Measurements from ENCODE around the gene MALL. TPM values are rescaled to one million over a fixed set of nuclear protein-coding genes. Genes with fewer than 3 reads are reported as not detected.
"Not testable (repeated sequence)": the region's sequence is repeated elsewhere in the genome, so short reads cannot be mapped to it uniquely, and the experiment has no call there.

Gene MALL
- polyA plus RNA-seq, 2 of the 4 experiments (the other 2 are of a cell fraction), result 77.8 to 123 TPM

DNA sequence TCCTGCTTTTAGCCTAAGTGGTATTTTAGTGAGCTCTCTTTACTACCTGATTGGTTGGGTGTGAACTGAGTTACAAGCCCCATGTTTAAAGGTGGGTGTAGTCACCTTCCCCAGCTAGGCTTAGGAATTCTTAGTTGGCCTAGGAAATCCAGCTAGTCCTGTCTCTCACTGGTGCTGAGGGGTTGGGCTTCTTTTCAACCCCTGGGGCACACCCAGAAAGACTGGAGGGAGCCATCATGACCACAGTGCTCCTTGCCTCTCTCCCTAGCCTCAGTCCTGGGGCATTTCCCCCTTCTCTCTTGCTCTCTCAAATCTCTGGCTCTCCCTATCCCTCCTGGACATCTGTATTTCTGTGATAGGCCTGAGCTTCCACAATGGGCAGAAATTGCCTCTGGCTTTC is 57.6 kb downstream of the MALL start:
- H3K9me3 ChIP-seq; H3K27ac ChIP-seq; DNase-seq (ENCODE audit: low read depth in 1 of 2, low spot score in 1 of 2); H3K4me2 ChIP-seq; FAIRE-seq; CTCF ChIA-PET; H3K4me1 ChIP-seq; ATAC-seq; H3K4me3 ChIP-seq; POLR2A ChIA-PET: not testable (repeated sequence)

DNA sequence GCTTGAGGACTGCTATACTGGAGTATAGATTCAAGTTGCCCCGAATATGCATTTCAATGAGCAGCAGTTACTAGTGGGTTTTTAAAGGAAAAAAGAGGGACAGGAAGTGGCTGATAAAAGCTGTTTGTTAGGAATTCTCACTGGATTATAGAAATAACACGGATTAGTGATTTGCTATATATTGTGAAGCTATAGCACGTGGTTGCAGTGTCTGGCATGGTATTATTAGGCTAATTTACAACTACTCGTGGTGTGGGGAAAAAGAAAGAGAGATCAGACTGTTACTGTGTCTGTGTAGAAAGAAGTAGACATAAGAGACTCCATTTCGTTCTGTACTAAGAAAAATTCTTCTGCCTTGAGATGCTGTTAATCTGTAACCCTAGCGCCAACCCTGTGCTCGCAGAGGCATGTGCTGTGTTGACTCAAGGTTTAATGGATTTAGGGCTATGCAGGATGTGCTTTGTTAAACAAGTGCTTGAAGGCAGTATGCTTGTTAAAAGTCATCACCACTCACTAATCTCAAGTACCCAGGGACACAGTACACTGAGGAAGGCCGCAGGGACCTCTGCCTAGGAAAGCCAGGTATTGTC is 59.7 kb downstream of the MALL start:
- POLR2A ChIA-PET; DNase-seq (ENCODE audit: low read depth in 1 of 2, low spot score in 1 of 2); H3K27ac ChIP-seq; FAIRE-seq; H3K4me3 ChIP-seq; H3K4me2 ChIP-seq; CTCF ChIA-PET; H3K4me1 ChIP-seq; H3K9me3 ChIP-seq: not testable (repeated sequence)
- WGBS (ENCODE audit: missing lambda C conversion rate), result no CpG with 5 or more reads among the region's 8 CpGs
- peak in 1 of 2 experiments; percentile 56; a peak in 3 of 6 replicates for ATAC-seq

- H3K4me1 ChIP-seq, H3K9me3 ChIP-seq, POLR2A ChIA-PET, CTCF ChIA-PET, H3K4me2 ChIP-seq, FAIRE-seq, H3K27ac ChIP-seq, H3K4me3 ChIP-seq: not testable (repeated sequence)
- peak in 1 of 2 experiments; percentile 12 for DNase-seq (ENCODE audit: low read depth in 1 of 2, low spot score in 1 of 2)
- WGBS (ENCODE audit: missing lambda C conversion rate), result 82% methylated on average over 3 of the region's 11 CpGs
- peak in 1 of 2 experiments; percentile 49; a peak in 3 of 6 replicates for ATAC-seq
These were observed 60.9 kb downstream of the MALL start for GRCh38 chr2:110054521-110055407.

DNA sequence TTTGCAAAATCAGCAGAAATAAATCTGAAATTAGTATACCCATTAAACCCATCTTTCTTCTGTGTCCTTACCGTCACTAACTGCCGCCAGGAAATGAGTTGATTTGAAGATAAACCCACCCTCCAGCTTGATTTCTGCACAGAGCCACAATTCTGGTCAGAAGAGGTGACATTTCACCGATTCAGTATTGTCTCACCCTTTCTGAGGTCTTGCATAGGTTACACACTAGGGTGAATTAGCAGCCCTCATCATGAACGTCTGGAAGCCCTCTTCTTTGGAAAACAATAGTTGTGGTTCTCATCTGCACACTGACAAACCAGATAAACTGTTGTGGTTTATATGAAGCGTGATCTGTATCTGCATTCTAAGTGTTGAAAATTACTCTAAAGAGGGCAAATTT is 61.9 kb downstream of the MALL start:
- H3K4me3 ChIP-seq; ATAC-seq; DNase-seq (ENCODE audit: low read depth in 1 of 2, low spot score in 1 of 2); CTCF ChIA-PET; H3K27ac ChIP-seq; POLR2A ChIA-PET; H3K4me1 ChIP-seq; FAIRE-seq; H3K4me2 ChIP-seq; H3K9me3 ChIP-seq: not testable (repeated sequence)
- no CpG with 5 or more reads among the region's 5 CpGs for WGBS (ENCODE audit: missing lambda C conversion rate)

DNA sequence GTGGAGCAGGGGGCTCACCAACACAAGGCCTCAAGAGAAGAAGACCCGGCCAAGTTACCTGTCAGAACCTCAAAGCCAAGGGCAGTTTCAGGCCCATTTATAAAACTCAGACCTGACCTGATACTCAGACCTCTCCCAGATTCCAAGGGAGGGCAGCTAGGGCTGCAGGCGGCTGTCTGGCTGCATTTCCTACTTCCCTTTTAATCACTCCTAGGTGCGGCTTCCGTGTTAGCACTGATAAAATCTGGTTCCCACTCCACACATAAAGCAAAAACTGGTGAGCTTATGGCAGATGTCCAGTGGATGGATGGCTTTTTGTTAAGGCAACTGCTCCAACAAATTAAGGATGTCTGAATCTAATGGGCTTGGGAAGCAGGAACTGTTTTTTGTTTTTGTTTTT is 63.5 kb downstream of the MALL start:
- H3K27ac ChIP-seq; CTCF ChIA-PET; POLR2A ChIA-PET; FAIRE-seq; DNase-seq (ENCODE audit: low read depth in 1 of 2, low spot score in 1 of 2); H3K4me2 ChIP-seq; ATAC-seq; H3K4me1 ChIP-seq; H3K4me3 ChIP-seq; H3K9me3 ChIP-seq: not testable (repeated sequence)
- no CpG with 5 or more reads among the region's 4 CpGs for WGBS (ENCODE audit: missing lambda C conversion rate)

- H3K4me3 ChIP-seq; DNase-seq (ENCODE audit: low read depth in 1 of 2, low spot score in 1 of 2); H3K27ac ChIP-seq; POLR2A ChIA-PET; H3K4me1 ChIP-seq; FAIRE-seq; H3K4me2 ChIP-seq; H3K9me3 ChIP-seq; ATAC-seq; CTCF ChIA-PET: not testable (repeated sequence)
- no CpG with 5 or more reads among the region's 5 CpGs for WGBS (ENCODE audit: missing lambda C conversion rate)
These were observed 65.4 kb downstream of the MALL start for GRCh38 chr2:110050222-110050621.

DNA sequence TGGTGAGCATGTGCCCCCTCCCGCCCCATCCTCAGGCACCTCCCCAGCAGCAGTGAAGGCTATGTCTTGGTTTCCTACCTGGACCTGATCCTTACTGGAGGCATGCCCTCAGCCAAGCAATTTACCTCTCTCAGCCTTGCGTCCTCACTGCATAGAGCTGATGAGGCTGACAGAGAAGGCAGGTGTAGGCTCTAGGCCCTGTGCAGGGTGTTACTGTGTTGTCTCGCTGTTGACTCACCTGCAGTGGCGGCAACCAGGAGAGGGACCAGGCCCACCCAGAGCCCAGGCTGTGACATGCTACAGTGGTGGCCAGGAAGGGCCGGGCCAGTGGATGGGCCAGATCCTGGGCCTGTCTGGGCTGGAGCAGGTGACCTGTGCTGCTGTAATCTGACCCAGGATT is 65.9 kb downstream of the MALL start:
- POLR2A ChIA-PET; H3K4me3 ChIP-seq; H3K27ac ChIP-seq; H3K4me1 ChIP-seq; CTCF ChIA-PET; DNase-seq (ENCODE audit: low read depth in 1 of 2, low spot score in 1 of 2); H3K4me2 ChIP-seq; FAIRE-seq; H3K9me3 ChIP-seq: not testable (repeated sequence)
- ATAC-seq, result peak in 1 of 2 experiments; percentile 25; a peak in 3 of 6 replicates
- WGBS (ENCODE audit: missing lambda C conversion rate), result 90% methylated on average over 2 of the region's 5 CpGs

DNA sequence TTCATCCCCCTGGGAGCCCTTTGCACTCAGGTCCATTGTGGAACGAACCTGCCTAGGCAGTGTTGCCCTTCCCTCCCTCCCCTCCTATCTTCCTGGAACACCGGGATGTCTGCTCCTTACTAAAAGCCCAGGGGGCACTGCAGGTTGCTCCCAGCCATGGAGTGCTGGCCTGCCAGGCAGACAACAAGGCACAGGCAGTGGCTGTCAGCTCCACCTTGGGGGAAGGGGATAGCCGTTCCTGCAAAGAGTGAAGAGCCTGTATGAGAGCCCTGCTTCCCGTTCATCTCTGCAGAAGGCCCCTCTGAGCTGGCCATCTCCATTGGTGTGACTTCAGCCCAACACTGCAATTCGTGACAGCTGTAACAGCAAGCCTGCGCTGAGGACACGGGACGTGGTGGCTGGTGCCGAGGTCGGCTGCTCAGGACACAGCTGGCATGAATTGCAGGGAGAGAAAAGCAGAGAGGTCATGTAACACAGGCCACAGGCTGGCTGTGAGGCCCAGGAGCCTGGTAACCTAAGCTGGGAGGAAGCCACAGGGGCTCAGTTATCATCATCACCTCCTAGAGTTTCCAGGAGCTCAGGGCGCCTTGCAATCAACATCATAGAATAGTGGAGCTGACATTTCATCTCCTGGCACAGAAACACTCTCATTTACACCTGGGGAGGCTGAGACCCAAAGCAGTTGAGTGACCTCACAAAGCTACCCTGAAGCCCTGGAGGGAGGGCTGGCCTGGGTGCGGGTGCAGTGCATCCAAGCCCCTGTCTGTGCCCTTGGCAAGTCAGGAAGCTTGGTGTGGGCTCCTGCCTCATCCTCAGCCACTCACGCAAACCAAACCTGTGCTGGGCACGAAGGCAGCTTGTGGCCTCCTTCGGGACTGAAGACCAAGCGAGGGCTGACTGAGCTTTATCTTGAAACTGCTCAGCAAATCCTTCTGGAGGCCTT is 67.1 kb downstream of the MALL start:
- H3K4me1 ChIP-seq; H3K4me2 ChIP-seq; H3K4me3 ChIP-seq; POLR2A ChIA-PET; H3K27ac ChIP-seq; DNase-seq (ENCODE audit: low read depth in 1 of 2, low spot score in 1 of 2); FAIRE-seq; CTCF ChIA-PET; H3K9me3 ChIP-seq: not testable (repeated sequence)
- 75% methylated on average over 7 of the region's 16 CpGs for WGBS (ENCODE audit: missing lambda C conversion rate)
- peak; percentile 14 to 47; a peak in 3 of 6 replicates for ATAC-seq

- H3K4me1 ChIP-seq; POLR2A ChIA-PET; CTCF ChIA-PET; DNase-seq (ENCODE audit: low read depth in 1 of 2, low spot score in 1 of 2); H3K4me2 ChIP-seq; FAIRE-seq; H3K9me3 ChIP-seq; ATAC-seq; H3K4me3 ChIP-seq; H3K27ac ChIP-seq: not testable (repeated sequence)
- no CpG with 5 or more reads among the region's 4 CpGs for WGBS (ENCODE audit: missing lambda C conversion rate)
These were observed 68.4 kb downstream of the MALL start for GRCh38 chr2:110047225-110047624.

DNA sequence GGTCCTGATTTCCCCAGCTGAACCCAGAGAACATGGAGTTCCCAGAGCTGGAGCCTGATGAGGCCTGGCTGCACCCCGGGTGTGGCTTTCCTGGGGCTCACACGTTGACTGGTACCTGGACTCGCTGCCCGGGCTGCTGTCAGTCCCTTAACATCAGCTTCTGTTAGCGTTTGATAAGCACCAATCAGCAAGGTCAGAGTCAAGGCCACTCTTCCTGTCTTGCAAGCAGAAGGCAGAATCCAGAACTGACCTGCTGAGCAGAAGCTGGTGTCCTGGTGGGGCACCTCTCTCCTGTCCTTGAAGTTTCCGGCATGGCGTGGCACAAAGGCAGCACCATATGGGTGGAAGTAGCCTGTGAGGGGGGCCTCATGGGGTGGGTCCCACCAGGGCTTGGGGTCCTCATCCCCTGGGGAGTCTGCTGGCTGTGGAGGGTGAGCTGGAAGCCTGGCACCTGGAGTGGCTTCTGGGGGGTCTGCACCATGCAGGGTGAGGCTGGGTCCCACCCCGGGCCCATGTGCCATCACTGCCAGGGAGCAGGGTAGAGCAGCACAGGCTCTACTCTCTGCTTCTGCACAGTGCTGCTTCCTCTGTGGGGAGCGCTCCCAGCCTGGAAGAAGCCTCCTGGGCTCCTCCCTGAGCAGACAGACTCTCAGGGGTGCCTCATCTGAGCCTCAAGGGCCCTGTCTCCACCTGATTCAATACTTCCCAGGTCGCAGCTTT is 73.5 kb downstream of the MALL start:
- H3K4me3 ChIP-seq; FAIRE-seq; H3K9me3 ChIP-seq; ATAC-seq; CTCF ChIA-PET; POLR2A ChIA-PET; H3K27ac ChIP-seq; DNase-seq (ENCODE audit: low read depth in 1 of 2, low spot score in 1 of 2); H3K4me1 ChIP-seq; H3K4me2 ChIP-seq: not testable (repeated sequence)
- no CpG with 5 or more reads among the region's 10 CpGs for WGBS (ENCODE audit: missing lambda C conversion rate)

GRCh38 chr2:110037336-110037735 is 78.3 kb downstream of the MALL start:
- H3K4me1 ChIP-seq; H3K9me3 ChIP-seq; FAIRE-seq; POLR2A ChIA-PET; H3K27ac ChIP-seq; DNase-seq (ENCODE audit: low read depth in 1 of 2, low spot score in 1 of 2); H3K4me2 ChIP-seq; CTCF ChIA-PET; ATAC-seq; H3K4me3 ChIP-seq: not testable (repeated sequence)
- WGBS (ENCODE audit: missing lambda C conversion rate), result no CpG with 5 or more reads among the region's 9 CpGs

All from A549 (cell line).